Renal cortex interstitium (tissue), 11 donors: ENCODE data around the gene ITGB1. TPM values are rescaled to one million over a fixed set of nuclear protein-coding genes. Genes with fewer than 3 reads are reported as not detected.

Source experiments
- DNase-seq, 11 donors: peaks; one replicate each; pipeline ENCODE4 v3.0.0-alpha.2; 2013; ENCODE audit warnings: low read depth in 9 of 11, low spot score in 4 of 11; ENCODE audit errors: extremely low read depth in 1 of 11
- polyA plus RNA-seq, 3 donors: library from polyadenylated mRNA; unstranded; fragments of 120-200 nt; gene quantifications; one replicate each; pipeline ENCODE4 v1.2.1, GENCODE V29; 2013; ENCODE audit not compliant: insufficient read length in 3 of 3

The ITGB1 gene
- polyA plus RNA-seq, 3 donors, result 505 to 637 (median 574) TPM

GRCh38 chr10:32851301-32851700 is 106.7 kb downstream of the ITGB1 start:
- no peak for DNase-seq
